K562 (cell line): ENCODE results near the gene SFXN5. TPM values are rescaled to one million over a fixed set of nuclear protein-coding genes. Genes with fewer than 3 reads are reported as not detected.
A peak's percentile ranks its signal among the peaks of the same experiment; 100 is the strongest.

Experiments
- ASH1L ChIP-seq: fragments of 450-650 bp; IDR thresholded peaks from 2 replicates; pipeline ENCODE4 v1.6.1; 2018; ENCODE audit warnings: borderline replicate concordance, mild to moderate bottlenecking, low read depth; ENCODE audit not compliant: partially characterized antibody
- BRD9 ChIP-seq: fragments of 450-650 bp; IDR thresholded peaks from 2 replicates; pipeline ENCODE4 v1.6.1; 2018; ENCODE audit warnings: low read depth; ENCODE audit not compliant: partially characterized antibody
- CBFA2T3 ChIP-seq: fragments of 450-650 bp; IDR thresholded peaks from 2 replicates; pipeline ENCODE4 v1.6.1; 2017
- CTBP1 ChIP-seq: fragments of 450-650 bp; IDR thresholded peaks from 2 replicates; pipeline ENCODE4 v1.6.1; 2016; ENCODE audit warnings: borderline replicate concordance
- EGR1 ChIP-seq: fragments of 450-650 bp; conservative IDR thresholded peaks from 2 replicates; pipeline ENCODE4 v1.6.1; 2017; ENCODE audit warnings: mild to moderate bottlenecking
- GABPB1 ChIP-seq: sonication (generic); formaldehyde crosslinking; IDR thresholded peaks from 2 replicates; pipeline ENCODE4 v1.8.0; 2022; ENCODE audit warnings: mild to moderate bottlenecking, missing genetic modification reagents
- GTF2A2 ChIP-seq: IDR thresholded peaks from 2 replicates; pipeline ENCODE4 v1.6.1; 2016; ENCODE audit warnings: mild to moderate bottlenecking, missing genetic modification characterization, missing compliant biosample characterization
- REST ChIP-seq, 2 experiments: fragments of 450-650 bp; formaldehyde crosslinking in 1 of 2; IDR thresholded peaks; 2 replicates each; pipeline versions ENCODE4 v1.4.0 to v1.6.1; 2014 to 2020; ENCODE audit warnings: mild to moderate bottlenecking in 2 of 2, borderline replicate concordance in 1 of 2, low read depth in 1 of 2
- SIN3A ChIP-seq, 2 experiments: fragments of 150-350 bp in 1 of 2; IDR thresholded peaks; 2 replicates each; pipeline ENCODE4 v1.6.1; 2011 to 2016; ENCODE audit warnings: borderline replicate concordance in 2 of 2, low read depth in 2 of 2, low read length in 2 of 2, mild to moderate bottlenecking in 2 of 2, moderate library complexity in 2 of 2; ENCODE audit not compliant: control insufficient read depth in 1 of 2
- SPI1 ChIP-seq: IDR thresholded peaks from 2 replicates; pipeline ENCODE4 v1.6.1; 2011; ENCODE audit warnings: low read depth, low read length, control low read depth, borderline replicate concordance
- TAL1 ChIP-seq: fragments of 450-650 bp; IDR thresholded peaks from 2 replicates; pipeline ENCODE4 v1.6.1; 2016; ENCODE audit warnings: mild to moderate bottlenecking
- ZNF143 ChIP-seq: sonication (generic); formaldehyde crosslinking; IDR thresholded peaks from 2 replicates; pipeline ENCODE4 v1.9.0; 2022; ENCODE audit warnings: mild to moderate bottlenecking, missing genetic modification reagents
- ZNF449 ChIP-seq: fragments of 250-450 bp; sonication (Bioruptor Pico); IDR thresholded peaks from 2 replicates; pipeline ENCODE4 v1.8.0; 2022; ENCODE audit warnings: moderate library complexity, mild to moderate bottlenecking, inconsistent platforms
- polyA plus RNA-seq, 8 experiments: library from polyadenylated mRNA; depleted of rRNA in 4 of 8; stranded (reverse) in 5 of 8; unstranded in 3 of 8; fragments of >200 nt; fragmentation: Nextera tagmentation in 2 of 8; fragmentation: Illumina TruSeq in 1 of 8; extraction: Ambion mirVana in 2 of 8; extraction: Trizol in 1 of 8; gene quantifications; 2 replicates each; pipeline versions ENCODE4 v1.2.1 to v1.2.3, GENCODE V29; 2011 to 2014; ENCODE audit warnings: inconsistent platforms in 1 of 8, missing spikeins in 1 of 8
- total RNA-seq, 7 experiments: library from RNA; depleted of rRNA in 6 of 7; stranded (reverse); fragments of >200 nt in 6 of 7; fragmentation: Illumina TruSeq in 2 of 7; extraction: Trizol in 2 of 7; gene quantifications; 2 replicates each; pipeline versions ENCODE4 v1.2.1 to v1.2.3, GENCODE V29; 2011 to 2021; ENCODE audit warnings: low replicate concordance in 1 of 7
- TF ChIP-seq, protein P1 (sequence below): fragments of 250-450 bp; sonication (Bioruptor Pico); IDR thresholded peaks from 2 replicates; pipeline ENCODE4 v1.8.0; 2021; ENCODE audit warnings: borderline replicate concordance, mild to moderate bottlenecking, moderate library complexity; ENCODE audit not compliant: poor library complexity, severe bottlenecking
- TF ChIP-seq, protein P2 (sequence below), 2 experiments: IDR thresholded peaks; 2 replicates each; pipeline ENCODE4 v1.6.1; 2011; ENCODE audit warnings: borderline replicate concordance in 1 of 2, control low read depth in 1 of 2, low read depth in 1 of 2, low read length in 1 of 2, mild to moderate bottlenecking in 1 of 2, mixed read lengths in 1 of 2, moderate library complexity in 1 of 2; ENCODE audit not compliant: insufficient read depth in 1 of 2, insufficient read length in 1 of 2, poor library complexity in 1 of 2, severe bottlenecking in 1 of 2; ENCODE audit errors: extremely low read depth in 1 of 2

The SFXN5 gene
- total and polyA plus RNA-seq, 9 of the 15 experiments (the other 6 are each of a cell fraction or from before 2014, with no cell fraction given): 8.3 to 22.6 (median 16.0) TPM

DNA sequence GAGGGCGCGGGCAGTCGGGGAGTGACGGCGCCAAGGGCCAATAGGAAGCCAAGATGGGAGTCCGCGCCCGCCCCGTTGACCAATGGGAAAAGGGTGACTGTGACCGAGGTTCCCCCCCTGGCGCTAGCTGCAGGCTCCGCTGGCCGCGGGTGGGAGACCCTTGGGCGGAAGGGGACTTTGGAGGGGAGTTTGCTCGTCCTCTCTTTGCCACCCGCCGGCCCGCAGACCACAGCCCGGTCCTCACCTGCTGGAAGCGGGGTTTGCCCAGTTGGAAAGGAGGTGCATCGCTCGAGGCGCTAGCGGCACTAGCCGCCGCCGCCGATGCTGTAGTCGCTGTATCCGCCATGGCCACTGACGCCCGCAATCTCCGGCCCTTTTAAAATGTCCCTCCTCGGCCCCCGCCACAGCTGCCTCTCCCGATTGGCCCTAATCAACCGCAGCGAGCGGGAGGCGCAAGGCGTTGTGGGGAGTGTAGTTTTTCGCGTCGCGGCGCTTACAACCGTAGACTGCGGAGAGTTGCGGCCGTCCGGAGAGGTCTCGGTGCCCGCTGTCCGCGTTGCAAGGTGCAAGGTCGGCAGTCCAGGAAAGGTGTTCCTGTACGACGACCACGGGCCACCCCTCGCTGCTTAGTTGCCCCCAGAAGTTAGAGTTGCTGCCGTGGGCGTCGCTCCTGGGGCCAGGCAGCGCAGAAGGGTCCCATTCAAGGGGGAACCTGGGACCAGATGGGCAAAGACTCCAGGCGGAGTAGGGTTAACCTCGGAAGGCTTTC lies at the start of gene SFXN5 (continued):
- TF ChIP-seq, protein P1, sequence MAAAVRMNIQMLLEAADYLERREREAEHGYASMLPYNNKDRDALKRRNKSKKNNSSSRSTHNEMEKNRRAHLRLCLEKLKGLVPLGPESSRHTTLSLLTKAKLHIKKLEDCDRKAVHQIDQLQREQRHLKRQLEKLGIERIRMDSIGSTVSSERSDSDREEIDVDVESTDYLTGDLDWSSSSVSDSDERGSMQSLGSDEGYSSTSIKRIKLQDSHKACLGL (CRISPR knock-in tag): no peak
- TF ChIP-seq GTF2A2: no peak
- TF ChIP-seq, protein P2, sequence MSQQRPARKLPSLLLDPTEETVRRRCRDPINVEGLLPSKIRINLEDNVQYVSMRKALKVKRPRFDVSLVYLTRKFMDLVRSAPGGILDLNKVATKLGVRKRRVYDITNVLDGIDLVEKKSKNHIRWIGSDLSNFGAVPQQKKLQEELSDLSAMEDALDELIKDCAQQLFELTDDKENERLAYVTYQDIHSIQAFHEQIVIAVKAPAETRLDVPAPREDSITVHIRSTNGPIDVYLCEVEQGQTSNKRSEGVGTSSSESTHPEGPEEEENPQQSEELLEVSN (IDR thresholded peaks at IDR 0.05; ENCODE audit: borderline replicate concordance in 1 of 2, extremely low read depth in 1 of 2, insufficient read depth in 1 of 2, insufficient read length in 1 of 2, low read depth in 1 of 2, low read length in 1 of 2, poor library complexity in 1 of 2, severe bottlenecking in 1 of 2): peak in 1 of 2 experiments; percentile 10
- peak; percentile 57 for TF ChIP-seq TAL1
- no peak for TF ChIP-seq ZNF449 (CRISPR knock-in tag)
- TF ChIP-seq CBFA2T3: peak; percentile 57
- 0 out of 2 replicates have a peak, but pooled peaks have one; percentile 16 for TF ChIP-seq SPI1
- peak; percentile 79 for TF ChIP-seq BRD9
- peak; percentile 42; the same call in 1 of the 2 replicates for TF ChIP-seq EGR1
- TF ChIP-seq ASH1L: peak; percentile 97
- TF ChIP-seq SIN3A (IDR thresholded peaks at IDR 0.05; ENCODE audit: borderline replicate concordance in 2 of 2, control insufficient read depth in 1 of 2, low read depth in 2 of 2, low read length in 2 of 2): peak; percentile 13 to 65; a peak in 1 of 4 replicates
- peak; percentile 84 for TF ChIP-seq CTBP1
- TF ChIP-seq GABPB1: peak; percentile 54; the same call in 1 of the 2 replicates
- no peak for TF ChIP-seq REST (IDR thresholded peaks at IDR 0.05; ENCODE audit: borderline replicate concordance)
- no peak; the same call in 1 of the 2 replicates for TF ChIP-seq REST (CRISPR knock-in tag; IDR thresholded peaks at IDR 0.05; ENCODE audit: low read depth)
- TF ChIP-seq ZNF143: peak; percentile 94
